ENCODE measurements around the gene MSI2.

DNA sequence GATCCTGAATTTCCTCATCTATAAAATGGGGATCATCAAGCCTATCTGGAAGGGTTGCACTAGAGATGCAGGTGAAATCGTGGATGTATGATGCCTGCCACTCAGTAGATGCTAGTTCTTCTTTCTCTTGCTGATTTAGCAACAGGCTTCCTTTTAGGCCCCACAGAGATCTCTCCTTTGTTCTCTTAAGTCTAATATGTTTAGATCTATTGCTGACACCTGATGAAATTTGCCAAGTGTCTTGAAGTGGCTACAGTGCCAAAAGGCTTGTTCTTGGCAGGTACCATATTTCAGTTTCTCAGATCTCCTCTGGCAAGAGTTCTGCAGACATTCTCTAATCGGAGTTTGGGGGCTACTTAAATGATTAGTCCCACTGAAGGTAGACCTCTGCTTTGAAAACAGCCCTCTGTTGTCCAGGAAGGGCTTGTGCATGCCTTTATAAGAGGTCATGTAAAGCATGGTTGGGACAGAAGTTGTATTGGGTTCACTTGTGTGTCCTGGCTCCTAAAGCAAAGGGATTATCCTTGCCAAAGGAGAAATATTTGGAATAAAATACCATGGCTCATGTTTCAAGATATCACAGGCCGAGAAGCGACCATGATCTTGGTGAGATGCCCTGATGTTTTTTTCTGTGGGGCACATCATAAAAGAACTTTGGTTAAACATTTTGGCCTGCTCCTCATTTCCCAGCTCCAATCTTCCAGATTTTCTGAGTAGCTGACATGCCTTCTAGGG is 234.0 kb downstream of the MSI2 start:
- TF ChIP-seq ZFP30 (CRISPR knock-in tag; IDR thresholded peaks at IDR 0.05) (no peak), CSDC2 (CRISPR knock-in tag; IDR thresholded peaks at IDR 0.05) (no peak), ZNF8 (CRISPR knock-in tag; IDR thresholded peaks at IDR 0.05) (no peak), OSR1 (CRISPR knock-in tag; IDR thresholded peaks at IDR 0.05) (no peak), TCF4 (CRISPR knock-in tag; IDR thresholded peaks at IDR 0.05; ENCODE audit: borderline replicate concordance) (no peak), ZNF565 (CRISPR knock-in tag; conservative IDR thresholded peaks at IDR 0.05; ENCODE audit: low read depth) (no peak), ZNF70 (CRISPR knock-in tag; IDR thresholded peaks at IDR 0.05) (no peak)
- TF ChIP-seq, protein P1, sequence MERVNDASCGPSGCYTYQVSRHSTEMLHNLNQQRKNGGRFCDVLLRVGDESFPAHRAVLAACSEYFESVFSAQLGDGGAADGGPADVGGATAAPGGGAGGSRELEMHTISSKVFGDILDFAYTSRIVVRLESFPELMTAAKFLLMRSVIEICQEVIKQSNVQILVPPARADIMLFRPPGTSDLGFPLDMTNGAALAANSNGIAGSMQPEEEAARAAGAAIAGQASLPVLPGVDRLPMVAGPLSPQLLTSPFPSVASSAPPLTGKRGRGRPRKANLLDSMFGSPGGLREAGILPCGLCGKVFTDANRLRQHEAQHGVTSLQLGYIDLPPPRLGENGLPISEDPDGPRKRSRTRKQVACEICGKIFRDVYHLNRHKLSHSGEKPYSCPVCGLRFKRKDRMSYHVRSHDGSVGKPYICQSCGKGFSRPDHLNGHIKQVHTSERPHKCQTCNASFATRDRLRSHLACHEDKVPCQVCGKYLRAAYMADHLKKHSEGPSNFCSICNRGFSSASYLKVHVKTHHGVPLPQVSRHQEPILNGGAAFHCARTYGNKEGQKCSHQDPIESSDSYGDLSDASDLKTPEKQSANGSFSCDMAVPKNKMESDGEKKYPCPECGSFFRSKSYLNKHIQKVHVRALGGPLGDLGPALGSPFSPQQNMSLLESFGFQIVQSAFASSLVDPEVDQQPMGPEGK (CRISPR knock-in tag; IDR thresholded peaks at IDR 0.05; ENCODE audit: borderline replicate concordance) = no peak
- TF ChIP-seq, protein P2, sequence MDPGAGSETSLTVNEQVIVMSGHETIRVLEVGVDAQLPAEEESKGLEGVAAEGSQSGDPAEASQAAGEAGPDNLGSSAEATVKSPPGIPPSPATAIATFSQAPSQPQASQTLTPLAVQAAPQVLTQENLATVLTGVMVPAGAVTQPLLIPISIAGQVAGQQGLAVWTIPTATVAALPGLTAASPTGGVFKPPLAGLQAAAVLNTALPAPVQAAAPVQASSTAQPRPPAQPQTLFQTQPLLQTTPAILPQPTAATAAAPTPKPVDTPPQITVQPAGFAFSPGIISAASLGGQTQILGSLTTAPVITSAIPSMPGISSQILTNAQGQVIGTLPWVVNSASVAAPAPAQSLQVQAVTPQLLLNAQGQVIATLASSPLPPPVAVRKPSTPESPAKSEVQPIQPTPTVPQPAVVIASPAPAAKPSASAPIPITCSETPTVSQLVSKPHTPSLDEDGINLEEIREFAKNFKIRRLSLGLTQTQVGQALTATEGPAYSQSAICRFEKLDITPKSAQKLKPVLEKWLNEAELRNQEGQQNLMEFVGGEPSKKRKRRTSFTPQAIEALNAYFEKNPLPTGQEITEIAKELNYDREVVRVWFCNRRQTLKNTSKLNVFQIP (CRISPR knock-in tag; IDR thresholded peaks at IDR 0.05; ENCODE audit: borderline replicate concordance, low read depth) = no peak
